ENCODE results near the gene TMEM247. TPM values are rescaled to one million over a fixed set of nuclear protein-coding genes. Genes with fewer than 3 reads are reported as not detected.

TMEM247 gene
- total RNA-seq, 1 donor from 2014 or later: not detected

GRCh38 chr2:46504685-46505471 lies 25.5 kb downstream of the TMEM247 start:
- peaks cover 50% of the 10 kb centered on the region for H3K4me1 Mint-ChIP-seq
- H3K27ac Mint-ChIP-seq (ENCODE audit: unreplicated experiment): peak overlapping the region; percentile 5
- TF ChIP-seq CTCF (conservative IDR thresholded peaks at IDR 0.05): no peak
- no peaks in the 10 kb centered on the region for H3K9me3 Mint-ChIP-seq
- no peak for DNase-seq (ENCODE audit: low read depth, low spot score)
- H3K36me3 Mint-ChIP-seq (ENCODE audit: low read depth): no peaks in the 10 kb centered on the region
- H3K4me3 Mint-ChIP-seq: no peak overlapping the region
- H3K27me3 Mint-ChIP-seq (ENCODE audit: low read depth): peaks cover 4% of the 10 kb centered on the region

GRCh38 chr2:46505472-46505783 lies 26.1 kb downstream of the TMEM247 start:
- Mint-ChIP-seq H3K27ac (ENCODE audit: unreplicated experiment) (no peak overlapping the region), H3K9me3 (no peaks in the 10 kb centered on the region), H3K4me1 (peaks cover 44% of the 10 kb centered on the region), H3K4me3 (no peak overlapping the region), H3K36me3 (ENCODE audit: low read depth) (no peaks in the 10 kb centered on the region), H3K27me3 (ENCODE audit: low read depth) (no peaks in the 10 kb centered on the region)
- DNase-seq (ENCODE audit: low read depth, low spot score): no peak
- no peak for TF ChIP-seq CTCF (conservative IDR thresholded peaks at IDR 0.05)

GRCh38 chr2:46506131-46506706 lies 26.9 kb downstream of the TMEM247 start:
- H3K36me3 Mint-ChIP-seq (ENCODE audit: low read depth): no peaks in the 10 kb centered on the region
- DNase-seq (ENCODE audit: low read depth, low spot score): no peak
- peak overlapping the region; percentile 3 for H3K27ac Mint-ChIP-seq (ENCODE audit: unreplicated experiment)
- peaks cover 38% of the 10 kb centered on the region for H3K4me1 Mint-ChIP-seq
- TF ChIP-seq CTCF (conservative IDR thresholded peaks at IDR 0.05): no peak
- H3K27me3 Mint-ChIP-seq (ENCODE audit: low read depth): no peaks in the 10 kb centered on the region
- no peak overlapping the region for H3K4me3 Mint-ChIP-seq
- H3K9me3 Mint-ChIP-seq: no peaks in the 10 kb centered on the region

- Mint-ChIP-seq H3K4me3 (no peak overlapping the region), H3K9me3 (peaks cover 8% of the 10 kb centered on the region), H3K36me3 (ENCODE audit: low read depth) (peaks cover 2% of the 10 kb centered on the region), H3K27ac (ENCODE audit: unreplicated experiment) (no peak overlapping the region), H3K27me3 (ENCODE audit: low read depth) (no peaks in the 10 kb centered on the region), H3K4me1 (peaks cover 20% of the 10 kb centered on the region)
- DNase-seq (ENCODE audit: low read depth, low spot score): no peak
- TF ChIP-seq CTCF (conservative IDR thresholded peaks at IDR 0.05): no peak
Measured at GRCh38 chr2:46508312-46508711, 28.9 kb downstream of the TMEM247 start.

GRCh38 chr2:46508759-46509158 lies 29.4 kb downstream of the TMEM247 start:
- H3K27me3 Mint-ChIP-seq (ENCODE audit: low read depth): no peaks in the 10 kb centered on the region
- no peak overlapping the region for H3K27ac Mint-ChIP-seq (ENCODE audit: unreplicated experiment)
- H3K4me3 Mint-ChIP-seq: no peak overlapping the region
- peaks cover 16% of the 10 kb centered on the region for H3K4me1 Mint-ChIP-seq
- DNase-seq (ENCODE audit: low read depth, low spot score): no peak
- H3K36me3 Mint-ChIP-seq (ENCODE audit: low read depth): peaks cover 2% of the 10 kb centered on the region
- no peak for TF ChIP-seq CTCF (conservative IDR thresholded peaks at IDR 0.05)
- peaks cover 8% of the 10 kb centered on the region for H3K9me3 Mint-ChIP-seq

Data from neural crest cell (in vitro differentiated cells).